GM18517 (cell line): ENCODE measurements around the gene ZNF12.
"Not testable (repeated sequence)": the region's sequence is repeated elsewhere in the genome, so short reads cannot be mapped to it uniquely, and the experiment has no call there.

ENCODE experiments used
- ATAC-seq: cut with Tn5 transposase; IDR thresholded peaks from one replicate; pipeline ENCODE4 v1.9.1; 2021; ENCODE audit warnings: mild to moderate bottlenecking, moderate library complexity; ENCODE audit not compliant: unreplicated experiment

The ZNF12 gene

DNA sequence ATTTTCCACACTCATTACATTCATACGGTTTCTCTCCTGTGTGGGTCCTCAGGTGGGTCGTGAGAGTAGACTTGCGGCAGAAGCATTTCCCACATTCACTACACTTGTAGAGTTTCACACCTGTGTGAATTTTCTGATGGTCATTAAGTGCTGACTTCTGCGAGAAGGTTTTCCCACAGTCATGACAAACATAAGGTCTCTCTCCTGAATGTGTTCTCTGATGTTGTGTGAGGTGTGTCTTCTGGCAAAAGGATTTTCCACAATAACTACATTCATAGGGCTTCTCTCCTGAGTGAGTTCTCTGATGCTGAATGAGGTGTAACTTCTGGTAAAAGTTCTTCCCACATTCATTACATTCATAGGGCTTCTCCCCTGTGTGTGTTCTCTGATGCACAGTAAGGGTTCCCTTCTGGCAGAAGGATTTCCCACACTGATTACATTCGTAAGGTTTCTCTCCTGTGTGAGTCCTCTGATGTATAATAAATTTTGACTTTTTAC, 15.1 kb downstream of the ZNF12 start:
- ATAC-seq: no peak

DNA sequence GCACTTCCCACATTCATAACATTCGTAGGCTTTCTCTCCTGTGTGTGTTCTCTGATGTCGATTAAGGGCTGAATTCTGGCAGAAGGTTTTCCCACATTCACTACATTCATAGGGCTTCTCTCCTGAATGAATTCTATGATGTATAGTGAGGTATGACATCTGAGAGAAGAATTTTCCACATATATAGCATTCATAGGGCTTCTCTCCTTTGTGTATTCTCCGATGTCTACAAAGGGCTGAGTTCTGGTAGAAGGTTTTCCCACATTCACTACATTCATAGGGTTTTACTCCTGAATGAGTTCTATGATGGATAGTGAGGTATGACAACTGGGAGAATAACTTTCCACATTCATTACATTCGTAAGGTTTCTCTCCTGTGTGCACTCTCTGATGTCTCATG, 15.6 kb downstream of the ZNF12 start:
- no peak for ATAC-seq

- no peak for ATAC-seq
Measured at GRCh38 chr7:6680146-6680545, 26.6 kb downstream of the ZNF12 start.

DNA sequence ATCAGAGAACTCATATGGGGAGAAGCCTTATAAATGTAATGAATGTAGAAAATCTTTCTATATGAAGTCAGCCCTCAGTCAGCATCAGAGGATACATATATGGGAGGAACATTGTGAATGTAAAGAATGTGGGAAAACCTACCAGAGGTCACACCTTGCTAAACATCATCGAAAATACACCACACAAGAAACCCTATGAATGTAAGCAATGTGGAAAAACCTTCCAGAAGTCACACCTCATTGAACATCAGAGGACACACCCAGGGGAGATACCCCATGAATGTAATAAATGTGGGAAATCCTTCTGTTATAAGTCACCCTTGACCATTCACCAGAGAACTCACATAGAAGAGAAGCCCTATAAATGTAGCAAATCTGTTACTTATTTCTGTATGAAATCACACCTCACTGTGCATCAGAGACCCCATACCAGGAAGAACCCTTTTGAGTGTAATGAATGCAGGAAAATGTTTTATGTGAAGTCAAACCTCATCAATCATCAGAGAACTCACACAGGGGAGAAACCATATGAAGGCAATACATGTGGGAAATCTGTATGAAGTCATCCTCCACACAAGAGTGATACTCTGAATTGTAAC, 30.8 kb downstream of the ZNF12 start:
- no peak for ATAC-seq

GRCh38 chr7:6670851-6671250, 35.9 kb downstream of the ZNF12 start:
- not testable (repeated sequence) for ATAC-seq

DNA sequence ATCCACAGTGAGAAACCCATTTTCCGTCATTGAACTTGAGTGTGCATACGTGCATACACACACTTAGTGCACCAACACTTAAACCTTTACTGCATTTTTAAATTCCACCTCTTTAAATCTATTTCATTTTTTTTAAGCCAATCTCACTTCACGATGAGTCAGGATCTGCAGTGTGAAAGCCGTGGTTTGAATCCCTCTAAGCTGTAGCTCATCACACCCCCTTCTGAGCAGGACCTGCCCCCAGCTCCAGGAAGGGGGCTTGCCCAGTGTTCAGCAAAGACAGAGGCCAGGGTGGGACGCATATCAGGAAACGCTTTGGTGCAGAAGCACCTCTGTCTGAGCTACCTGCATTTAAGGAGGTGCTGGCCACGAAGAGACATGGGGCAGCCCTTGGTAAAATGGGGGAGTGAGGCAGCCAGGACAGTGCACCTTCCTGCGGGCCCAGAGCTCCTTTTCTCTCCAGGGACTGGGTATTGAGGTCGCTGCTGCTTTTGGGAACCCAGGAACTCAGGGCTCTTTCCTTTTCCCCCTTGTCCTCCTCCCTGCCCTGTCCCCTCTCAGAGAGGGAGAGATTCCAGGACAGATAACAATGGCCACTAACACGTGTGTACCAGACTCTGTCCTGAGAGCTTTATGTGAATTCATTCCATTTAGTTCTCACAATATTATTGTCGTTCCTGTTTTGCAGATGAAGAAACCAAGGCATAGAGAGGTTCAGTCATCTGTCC, 48.0 kb downstream of the ZNF12 start:
- no peak for ATAC-seq

DNA sequence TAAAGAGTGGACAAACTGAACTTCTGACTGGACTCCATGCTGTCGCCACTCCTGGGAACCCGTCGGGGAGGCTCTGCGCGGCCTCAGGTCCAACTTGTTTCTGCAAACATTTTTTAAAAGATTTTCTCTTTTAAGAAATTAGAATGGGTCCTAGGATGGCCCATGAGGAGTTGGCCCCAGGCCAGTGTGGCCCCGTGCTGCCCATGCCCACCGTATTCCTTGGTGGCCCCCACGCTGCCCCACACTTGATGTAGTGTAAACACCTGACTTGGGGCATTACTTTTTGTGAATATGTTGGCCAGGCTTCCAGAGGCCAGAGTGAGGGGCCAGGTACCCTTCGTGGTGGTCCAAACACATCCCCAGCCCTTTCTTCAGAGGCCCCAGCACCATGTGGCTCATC, 50.3 kb downstream of the ZNF12 start:
- ATAC-seq: no peak

DNA sequence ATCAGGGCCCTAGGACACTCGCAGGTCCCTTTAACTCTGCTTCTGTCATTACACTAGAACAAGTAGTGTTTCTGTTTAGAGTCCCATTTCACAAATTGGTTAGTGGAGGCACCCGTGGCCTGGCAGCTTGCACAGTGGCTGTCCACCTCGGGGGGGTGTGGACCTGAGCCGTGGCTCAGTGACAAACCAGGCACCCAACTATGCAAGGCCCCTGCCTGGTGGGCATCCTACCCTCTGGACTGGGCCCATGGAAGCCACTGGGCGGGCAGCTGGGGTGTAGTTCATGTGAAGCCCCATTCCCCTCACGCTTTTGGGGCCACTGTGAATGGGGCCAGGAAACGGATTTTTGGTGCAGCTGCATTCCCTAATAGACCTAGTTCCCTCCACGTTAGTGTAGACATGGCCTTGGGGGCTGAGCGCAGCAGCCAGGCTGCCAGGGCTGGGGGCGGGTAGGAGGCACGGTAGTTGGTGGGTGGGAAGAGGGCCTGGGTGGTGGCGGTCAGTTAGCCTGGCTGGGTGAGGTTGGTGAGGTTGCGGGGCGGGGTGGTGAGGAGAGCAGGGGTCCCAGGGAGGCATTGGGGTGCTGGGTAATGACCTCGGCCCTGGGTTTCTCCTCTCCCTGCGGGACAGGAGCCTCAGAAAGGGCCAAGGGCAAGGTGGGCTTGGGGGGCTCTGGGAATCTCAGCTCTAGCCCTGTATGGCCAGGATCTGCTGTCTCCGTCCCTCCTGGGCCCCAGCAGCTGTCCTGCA, 50.9 kb downstream of the ZNF12 start:
- no peak for ATAC-seq

DNA sequence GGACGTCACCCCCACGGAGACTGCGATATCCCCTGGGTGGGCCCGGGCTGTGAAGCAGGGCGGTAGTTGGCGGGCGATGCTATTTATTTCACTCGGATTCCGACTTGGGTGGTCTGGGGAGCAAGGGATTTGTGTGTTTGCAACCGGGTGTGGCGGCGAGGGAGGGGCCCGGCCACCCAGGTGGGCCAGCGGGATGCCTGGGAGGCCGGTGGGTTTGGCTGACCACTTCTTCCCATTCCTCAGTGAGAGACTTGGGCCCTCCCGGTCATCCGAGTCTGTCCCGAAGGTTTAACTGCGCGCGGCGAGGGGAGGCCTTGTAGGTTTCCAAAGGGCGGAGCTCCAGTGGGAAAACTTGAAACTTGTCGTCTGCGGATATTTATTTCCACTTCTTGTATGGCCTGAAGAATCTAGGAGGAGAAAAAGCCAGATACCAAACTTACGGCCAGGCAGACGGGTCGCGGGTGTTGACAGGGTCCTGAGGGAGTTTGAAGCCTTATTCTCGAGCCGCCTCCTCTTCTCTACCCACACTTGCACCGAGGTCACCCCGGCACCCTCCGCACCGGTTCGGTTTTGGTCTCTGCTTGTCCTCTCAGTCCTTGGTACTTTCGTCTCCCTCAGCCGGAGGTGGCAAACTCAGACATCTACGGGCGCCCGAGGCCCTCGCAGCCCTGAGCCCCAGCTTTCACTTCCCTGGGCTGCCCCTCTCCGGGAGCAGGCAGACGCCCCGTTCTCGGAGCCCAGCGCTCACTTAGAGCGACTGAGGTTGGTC, 51.7 kb downstream of the ZNF12 start:
- no peak for ATAC-seq

DNA sequence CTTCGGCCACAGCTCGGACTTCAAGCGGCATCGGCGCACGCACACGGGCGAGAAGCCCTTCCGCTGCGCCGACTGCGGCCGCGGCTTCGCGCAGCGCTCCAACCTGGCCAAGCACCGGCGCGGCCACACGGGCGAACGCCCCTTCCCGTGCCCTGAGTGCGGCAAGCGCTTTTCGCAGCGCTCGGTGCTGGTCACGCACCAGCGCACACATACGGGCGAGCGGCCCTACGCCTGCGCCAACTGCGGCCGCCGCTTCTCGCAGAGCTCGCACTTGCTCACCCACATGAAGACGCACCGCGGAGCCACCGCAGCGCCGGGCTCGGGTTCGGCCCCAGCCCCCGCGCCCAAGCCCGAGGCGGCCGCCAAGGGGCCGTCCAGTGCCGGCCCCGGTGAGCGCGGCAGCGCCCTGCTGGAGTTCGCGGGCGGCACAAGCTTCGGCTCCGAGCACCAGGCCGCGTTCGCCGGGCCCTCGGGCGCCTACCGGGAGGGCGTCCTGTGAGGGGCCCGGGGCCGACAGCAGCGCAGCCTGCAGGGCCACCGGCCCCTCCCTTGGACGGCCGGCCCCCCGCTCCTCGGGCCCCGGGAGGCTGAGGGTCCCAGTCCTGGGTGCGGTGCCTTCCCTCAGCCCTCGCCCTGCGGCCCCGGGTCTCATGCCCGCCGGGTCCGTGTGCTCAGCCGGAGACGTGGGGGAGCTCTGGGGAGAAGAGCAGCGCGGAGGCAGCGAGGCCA, 52.5 kb downstream of the ZNF12 start:
- ATAC-seq: no peak

- no peak for ATAC-seq
Measured at GRCh38 chr7:6653071-6654003, 53.4 kb downstream of the ZNF12 start.

DNA sequence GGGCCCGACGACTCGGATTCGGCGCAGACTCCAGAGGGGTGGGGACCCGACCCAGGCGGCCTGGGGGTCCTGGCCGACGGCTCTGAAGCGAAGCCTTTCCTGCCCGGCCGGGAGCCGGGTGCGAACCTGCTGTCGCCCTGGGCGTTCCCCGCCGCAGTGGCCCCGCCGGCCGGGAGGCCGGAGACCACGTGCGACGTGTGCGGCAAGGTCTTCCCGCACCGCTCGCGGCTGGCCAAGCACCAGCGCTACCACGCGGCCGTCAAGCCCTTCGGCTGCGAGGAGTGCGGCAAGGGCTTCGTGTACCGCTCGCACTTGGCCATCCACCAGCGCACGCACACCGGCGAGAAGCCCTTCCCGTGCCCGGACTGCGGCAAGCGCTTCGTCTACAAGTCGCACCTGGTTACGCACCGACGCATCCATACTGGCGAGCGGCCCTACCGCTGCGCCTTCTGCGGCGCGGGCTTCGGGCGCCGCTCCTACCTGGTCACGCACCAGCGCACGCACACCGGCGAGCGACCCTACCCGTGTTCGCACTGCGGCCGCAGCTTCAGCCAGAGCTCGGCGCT, 54.2 kb downstream of the ZNF12 start:
- no peak for ATAC-seq

- no peak for ATAC-seq
Measured at GRCh38 chr7:6651851-6652445, 54.8 kb downstream of the ZNF12 start.

DNA sequence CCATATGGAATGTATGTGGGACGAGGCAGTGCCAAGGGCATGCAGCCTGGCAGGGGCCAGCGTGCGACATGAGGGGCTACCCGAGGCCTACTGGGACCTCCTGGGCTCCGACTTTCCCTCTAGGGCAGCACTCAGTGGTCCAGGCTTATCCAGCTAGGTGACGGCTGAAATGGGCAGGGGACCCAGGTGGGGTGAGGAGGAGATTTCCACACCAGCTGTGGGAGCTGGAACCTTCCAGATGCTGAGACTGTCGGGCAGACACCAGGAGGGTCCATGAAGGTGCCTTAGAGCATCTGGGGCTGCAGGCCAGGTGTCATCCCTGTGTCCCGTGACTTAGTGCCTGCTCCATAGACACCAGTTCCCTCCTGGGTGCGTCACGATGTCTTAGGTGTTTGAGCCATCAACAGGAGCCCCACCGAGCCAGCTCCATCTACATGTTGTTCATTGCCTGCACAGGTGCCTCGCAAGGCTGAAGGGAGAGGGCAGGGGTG, 56.2 kb downstream of the ZNF12 start:
- no peak for ATAC-seq

DNA sequence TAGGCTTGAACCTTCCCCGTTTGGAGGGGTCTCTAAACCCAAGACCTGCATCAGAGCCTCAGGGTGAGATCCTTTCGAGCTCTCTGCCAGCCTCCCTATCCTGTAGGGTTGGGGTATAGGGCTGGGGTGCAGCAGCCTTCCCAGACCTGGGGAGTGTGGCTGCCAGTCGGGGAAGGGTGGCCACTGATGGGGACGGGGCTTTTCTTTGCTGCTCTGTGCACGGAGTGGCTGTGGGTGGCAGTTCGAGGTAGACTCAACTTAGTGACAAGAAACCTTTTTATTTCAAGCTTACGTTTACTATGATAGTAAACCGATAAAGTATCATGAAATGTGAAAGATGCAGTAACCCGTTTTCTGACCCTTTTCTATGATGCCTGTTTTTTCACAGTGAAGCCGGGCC, 56.7 kb downstream of the ZNF12 start:
- no peak for ATAC-seq

- no peak for ATAC-seq
Measured at GRCh38 chr7:6649241-6649961, 57.3 kb downstream of the ZNF12 start.

DNA sequence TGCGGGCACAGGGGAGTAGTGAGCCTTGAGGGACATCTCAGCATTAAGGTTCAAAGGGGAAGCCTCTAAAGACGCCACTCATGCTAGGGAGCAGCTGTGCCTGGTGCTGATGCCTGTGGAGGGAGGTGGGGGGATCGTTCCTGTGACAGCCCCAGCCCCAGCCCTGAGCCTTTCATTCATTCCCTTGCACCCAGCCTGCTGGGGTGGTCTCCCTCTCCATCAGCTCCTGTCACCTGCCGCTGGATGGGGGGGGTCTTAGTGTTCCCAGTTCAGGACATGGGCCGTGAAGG, 58.0 kb downstream of the ZNF12 start:
- no peak for ATAC-seq
